K562 (cell line): ENCODE measurements around the gene TMEM270.

ENCODE experiments used
- DACH1 ChIP-seq: fragments of 450-650 bp; IDR thresholded peaks from 2 replicates; pipeline ENCODE4 v1.6.1; 2018; ENCODE audit not compliant: partially characterized antibody
- JUND ChIP-seq, 2 experiments: IDR thresholded peaks; 2 replicates in 1 of 2; 3 replicates in 1 of 2; pipeline ENCODE4 v1.6.1; 2011; ENCODE audit warnings: borderline replicate concordance in 2 of 2, low read depth in 2 of 2, low read length in 2 of 2, improper control_type of control experiment in 1 of 2, missing biosample characterization in 1 of 2, missing genetic modification characterization in 1 of 2, missing genetic modification reagents in 1 of 2
- ZZZ3 ChIP-seq: fragments of 450-650 bp; IDR thresholded peaks from 2 replicates; pipeline ENCODE4 v1.6.1; 2016; ENCODE audit warnings: antibody characterized with exemption, mild to moderate bottlenecking, moderate library complexity
- TF ChIP-seq, protein P1 (sequence below), 2 experiments: fragments of 450-650 bp in 1 of 2; sonication (generic) in 1 of 2; formaldehyde crosslinking in 1 of 2; IDR thresholded peaks in 1 of 2; conservative IDR thresholded peaks in 1 of 2; 2 replicates each; pipeline versions ENCODE4 v1.6.1 to v1.8.1; 2016 to 2023; ENCODE audit warnings: mild to moderate bottlenecking in 2 of 2, moderate library complexity in 2 of 2, inconsistent platforms in 1 of 2, missing genetic modification reagents in 1 of 2
- TF ChIP-seq, protein P2 (sequence below): sonication (generic); formaldehyde crosslinking; IDR thresholded peaks from 2 replicates; pipeline ENCODE4 v1.5.0; 2020; ENCODE audit warnings: missing genetic modification reagents

DNA sequence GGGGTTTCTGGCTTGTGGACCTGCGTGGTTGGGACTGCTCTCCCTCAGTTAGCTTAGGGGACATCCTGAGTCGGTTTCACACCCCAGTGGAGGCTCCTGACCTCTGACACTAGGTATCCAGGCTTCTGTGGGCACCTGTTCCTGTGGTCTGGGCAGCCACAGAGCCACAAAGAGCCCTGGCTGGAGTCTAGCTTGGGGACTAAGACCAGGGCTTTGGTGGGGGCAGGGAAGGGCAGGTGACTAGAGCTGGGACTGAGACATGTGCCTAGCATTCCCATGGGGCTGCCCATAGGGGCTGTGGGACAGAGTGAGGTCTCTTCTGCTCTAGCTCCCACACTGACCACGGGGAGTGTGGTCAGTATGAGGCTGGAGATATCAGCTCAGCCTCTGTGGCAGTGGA is 4.0 kb upstream of the TMEM270 start:
- TF ChIP-seq, protein P1, sequence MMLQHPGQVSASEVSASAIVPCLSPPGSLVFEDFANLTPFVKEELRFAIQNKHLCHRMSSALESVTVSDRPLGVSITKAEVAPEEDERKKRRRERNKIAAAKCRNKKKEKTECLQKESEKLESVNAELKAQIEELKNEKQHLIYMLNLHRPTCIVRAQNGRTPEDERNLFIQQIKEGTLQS (IDR thresholded peaks at IDR 0.05): no peak
- TF ChIP-seq, protein P1 (CRISPR knock-in tag; conservative IDR thresholded peaks at IDR 0.05): no peak
- no peak for TF ChIP-seq ZZZ3
- no peak for TF ChIP-seq JUND (IDR thresholded peaks at IDR 0.05; ENCODE audit: borderline replicate concordance, low read depth, low read length)
- no peak for TF ChIP-seq JUND (tag; IDR thresholded peaks at IDR 0.05; ENCODE audit: borderline replicate concordance, low read depth, low read length)
- TF ChIP-seq, protein P2, sequence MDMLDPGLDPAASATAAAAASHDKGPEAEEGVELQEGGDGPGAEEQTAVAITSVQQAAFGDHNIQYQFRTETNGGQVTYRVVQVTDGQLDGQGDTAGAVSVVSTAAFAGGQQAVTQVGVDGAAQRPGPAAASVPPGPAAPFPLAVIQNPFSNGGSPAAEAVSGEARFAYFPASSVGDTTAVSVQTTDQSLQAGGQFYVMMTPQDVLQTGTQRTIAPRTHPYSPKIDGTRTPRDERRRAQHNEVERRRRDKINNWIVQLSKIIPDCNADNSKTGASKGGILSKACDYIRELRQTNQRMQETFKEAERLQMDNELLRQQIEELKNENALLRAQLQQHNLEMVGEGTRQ (CRISPR knock-in tag): no peak
- TF ChIP-seq DACH1: no peak
